Activated CD4-positive, alpha-beta T cell treated with anti-CD3 and anti-CD28 coated beads, Interleukin-2, amount 50 U/mL, for 24 hours (primary cell): ENCODE measurements around the gene DKKL1.

Source experiments
- DNase-seq, 2 donors: peaks; one replicate each; pipeline ENCODE4 v3.0.0-alpha.2; 2020; ENCODE audit warnings: low read depth in 1 of 2, low spot score in 1 of 2

The DKKL1 gene

GRCh38 chr19:49421039-49421877, 57.6 kb downstream of the DKKL1 start:
- no peak for DNase-seq

GRCh38 chr19:49421878-49422202, 58.2 kb downstream of the DKKL1 start:
- DNase-seq, result no peak

- DNase-seq, result no peak
Measured at GRCh38 chr19:49422407-49423070, 58.9 kb downstream of the DKKL1 start.

GRCh38 chr19:49423071-49423984, 59.7 kb downstream of the DKKL1 start, which contains the start of gene PTH2:
TSS of gene PTH2 (minus strand) at chr19:49423441. CDS start at chr19:49423339, 102 bp downstream.
- DNase-seq, result no peak

GRCh38 chr19:49423985-49424303, 60.3 kb downstream of the DKKL1 start:
- DNase-seq, result no peak
